Liver (tissue), 3 donors: ENCODE results near the gene SURF1.

ENCODE experiments used
- EGR1 ChIP-seq, 2 donors: IDR thresholded peaks; 2 replicates each; pipeline ENCODE4 v1.6.1; 2016 to 2018; ENCODE audit warnings: antibody characterized with exemption in 2 of 2, low read depth in 2 of 2
- JUND ChIP-seq, 2 donors: IDR thresholded peaks; 2 replicates each; pipeline ENCODE4 v1.6.1; 2016; ENCODE audit warnings: antibody characterized with exemption in 2 of 2
- NR2F2 ChIP-seq: IDR thresholded peaks from 2 replicates; pipeline ENCODE4 v1.6.1; 2016; ENCODE audit warnings: antibody characterized with exemption
- RAD21 ChIP-seq, 2 donors: IDR thresholded peaks; 2 replicates each; pipeline ENCODE4 v1.6.1; 2016; ENCODE audit warnings: antibody characterized with exemption in 2 of 2, mild to moderate bottlenecking in 2 of 2
- RXRA ChIP-seq, 2 donors: IDR thresholded peaks; 2 replicates each; pipeline ENCODE4 v1.6.1; 2017 to 2018; ENCODE audit warnings: antibody characterized with exemption in 2 of 2, mild to moderate bottlenecking in 1 of 2
- SP1 ChIP-seq: IDR thresholded peaks from 2 replicates; pipeline ENCODE4 v1.6.1; 2018; ENCODE audit warnings: antibody characterized with exemption, mild to moderate bottlenecking
- TAF1 ChIP-seq: conservative IDR thresholded peaks from 2 replicates; pipeline ENCODE4 v1.6.1; 2016; ENCODE audit warnings: antibody characterized with exemption, mild to moderate bottlenecking
- YY1 ChIP-seq: IDR thresholded peaks from 2 replicates; pipeline ENCODE4 v1.6.1; 2016; ENCODE audit warnings: antibody characterized with exemption, mild to moderate bottlenecking
- TF ChIP-seq, protein P1 (sequence below): fragments of 150-350 bp; IDR thresholded peaks from 2 replicates; pipeline ENCODE4 v1.5.1; 2017; ENCODE audit warnings: improper control_type of control experiment, low read depth, low read length; ENCODE audit not compliant: missing input control
- TF ChIP-seq, protein P2 (sequence below): IDR thresholded peaks from 2 replicates; pipeline ENCODE4 v1.6.1; 2016; ENCODE audit warnings: antibody characterized with exemption
- TF ChIP-seq, protein P3 (sequence below): IDR thresholded peaks from 2 replicates; pipeline ENCODE4 v1.6.1; 2016; ENCODE audit warnings: antibody characterized with exemption, mild to moderate bottlenecking
- TF ChIP-seq, protein P4 (sequence below): IDR thresholded peaks from 2 replicates; pipeline ENCODE4 v1.6.1; 2016; ENCODE audit warnings: antibody characterized with exemption
- donor health status: healthy.
- donor health status: healthy.

DNA sequence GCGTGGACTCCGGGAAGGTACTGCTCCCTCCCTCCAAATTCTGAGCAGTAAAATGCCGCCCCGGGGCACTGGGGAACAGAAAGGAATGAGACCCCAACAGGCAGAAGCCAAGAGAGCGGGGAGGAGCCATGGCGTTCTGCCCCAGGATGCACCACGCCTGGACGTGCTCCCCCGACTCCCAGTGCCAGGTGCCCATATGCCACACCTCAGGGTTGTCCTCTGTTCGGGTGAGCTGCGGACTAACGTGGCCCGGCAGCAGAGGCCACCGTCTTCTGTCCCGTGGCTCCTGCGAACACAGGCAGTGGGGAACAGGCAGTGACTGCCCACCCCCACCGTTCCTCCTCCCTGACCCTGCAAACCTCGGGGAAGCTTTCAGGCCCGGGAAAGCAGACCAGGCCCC, 25.1 kb downstream of the SURF1 start:
- TF ChIP-seq, protein P1, sequence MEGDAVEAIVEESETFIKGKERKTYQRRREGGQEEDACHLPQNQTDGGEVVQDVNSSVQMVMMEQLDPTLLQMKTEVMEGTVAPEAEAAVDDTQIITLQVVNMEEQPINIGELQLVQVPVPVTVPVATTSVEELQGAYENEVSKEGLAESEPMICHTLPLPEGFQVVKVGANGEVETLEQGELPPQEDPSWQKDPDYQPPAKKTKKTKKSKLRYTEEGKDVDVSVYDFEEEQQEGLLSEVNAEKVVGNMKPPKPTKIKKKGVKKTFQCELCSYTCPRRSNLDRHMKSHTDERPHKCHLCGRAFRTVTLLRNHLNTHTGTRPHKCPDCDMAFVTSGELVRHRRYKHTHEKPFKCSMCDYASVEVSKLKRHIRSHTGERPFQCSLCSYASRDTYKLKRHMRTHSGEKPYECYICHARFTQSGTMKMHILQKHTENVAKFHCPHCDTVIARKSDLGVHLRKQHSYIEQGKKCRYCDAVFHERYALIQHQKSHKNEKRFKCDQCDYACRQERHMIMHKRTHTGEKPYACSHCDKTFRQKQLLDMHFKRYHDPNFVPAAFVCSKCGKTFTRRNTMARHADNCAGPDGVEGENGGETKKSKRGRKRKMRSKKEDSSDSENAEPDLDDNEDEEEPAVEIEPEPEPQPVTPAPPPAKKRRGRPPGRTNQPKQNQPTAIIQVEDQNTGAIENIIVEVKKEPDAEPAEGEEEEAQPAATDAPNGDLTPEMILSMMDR: no peak
- TF ChIP-seq RAD21 (IDR thresholded peaks at IDR 0.05): no peak
- TF ChIP-seq, protein P2, sequence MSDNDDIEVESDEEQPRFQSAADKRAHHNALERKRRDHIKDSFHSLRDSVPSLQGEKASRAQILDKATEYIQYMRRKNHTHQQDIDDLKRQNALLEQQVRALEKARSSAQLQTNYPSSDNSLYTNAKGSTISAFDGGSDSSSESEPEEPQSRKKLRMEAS: no peak
- TF ChIP-seq TAF1: no peak
- TF ChIP-seq, protein P3, sequence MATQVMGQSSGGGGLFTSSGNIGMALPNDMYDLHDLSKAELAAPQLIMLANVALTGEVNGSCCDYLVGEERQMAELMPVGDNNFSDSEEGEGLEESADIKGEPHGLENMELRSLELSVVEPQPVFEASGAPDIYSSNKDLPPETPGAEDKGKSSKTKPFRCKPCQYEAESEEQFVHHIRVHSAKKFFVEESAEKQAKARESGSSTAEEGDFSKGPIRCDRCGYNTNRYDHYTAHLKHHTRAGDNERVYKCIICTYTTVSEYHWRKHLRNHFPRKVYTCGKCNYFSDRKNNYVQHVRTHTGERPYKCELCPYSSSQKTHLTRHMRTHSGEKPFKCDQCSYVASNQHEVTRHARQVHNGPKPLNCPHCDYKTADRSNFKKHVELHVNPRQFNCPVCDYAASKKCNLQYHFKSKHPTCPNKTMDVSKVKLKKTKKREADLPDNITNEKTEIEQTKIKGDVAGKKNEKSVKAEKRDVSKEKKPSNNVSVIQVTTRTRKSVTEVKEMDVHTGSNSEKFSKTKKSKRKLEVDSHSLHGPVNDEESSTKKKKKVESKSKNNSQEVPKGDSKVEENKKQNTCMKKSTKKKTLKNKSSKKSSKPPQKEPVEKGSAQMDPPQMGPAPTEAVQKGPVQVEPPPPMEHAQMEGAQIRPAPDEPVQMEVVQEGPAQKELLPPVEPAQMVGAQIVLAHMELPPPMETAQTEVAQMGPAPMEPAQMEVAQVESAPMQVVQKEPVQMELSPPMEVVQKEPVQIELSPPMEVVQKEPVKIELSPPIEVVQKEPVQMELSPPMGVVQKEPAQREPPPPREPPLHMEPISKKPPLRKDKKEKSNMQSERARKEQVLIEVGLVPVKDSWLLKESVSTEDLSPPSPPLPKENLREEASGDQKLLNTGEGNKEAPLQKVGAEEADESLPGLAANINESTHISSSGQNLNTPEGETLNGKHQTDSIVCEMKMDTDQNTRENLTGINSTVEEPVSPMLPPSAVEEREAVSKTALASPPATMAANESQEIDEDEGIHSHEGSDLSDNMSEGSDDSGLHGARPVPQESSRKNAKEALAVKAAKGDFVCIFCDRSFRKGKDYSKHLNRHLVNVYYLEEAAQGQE: no peak
- no peak for TF ChIP-seq SP1
- TF ChIP-seq RXRA (IDR thresholded peaks at IDR 0.05): no peak
- no peak for TF ChIP-seq YY1
- TF ChIP-seq, protein P4, sequence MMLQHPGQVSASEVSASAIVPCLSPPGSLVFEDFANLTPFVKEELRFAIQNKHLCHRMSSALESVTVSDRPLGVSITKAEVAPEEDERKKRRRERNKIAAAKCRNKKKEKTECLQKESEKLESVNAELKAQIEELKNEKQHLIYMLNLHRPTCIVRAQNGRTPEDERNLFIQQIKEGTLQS: no peak
- no peak for TF ChIP-seq NR2F2
- TF ChIP-seq EGR1 (IDR thresholded peaks at IDR 0.05; ENCODE audit: low read depth in 2 of 2): no peak
- no peak for TF ChIP-seq JUND (IDR thresholded peaks at IDR 0.05)
